Esophagus muscularis mucosa (tissue), 4 donors: ENCODE results near the gene GTSE1. TPM values are rescaled to one million over a fixed set of nuclear protein-coding genes. Genes with fewer than 3 reads are reported as not detected.

Experiments
- DNase-seq: peaks from one replicate; pipeline ENCODE4 v3.0.0-alpha.2; 2017; ENCODE audit errors: extremely low spot score
- H3K27ac ChIP-seq, 4 donors: fragments of 200-600 bp; sonication (generic); replicated peaks in 1 of 4; 1 replicate in 3 of 4; 2 replicates in 1 of 4; pipeline ENCODE4 v1.5.1; 2016 to 2019; ENCODE audit warnings: mild to moderate bottlenecking in 1 of 4
- H3K27me3 ChIP-seq, 4 donors: fragments of 200-600 bp; sonication (generic); one replicate each; pipeline versions ENCODE4 v1.5.1 to v1.6.0; 2016 to 2019
- H3K36me3 ChIP-seq, 4 donors: fragments of 200-600 bp; sonication (generic); one replicate each; pipeline ENCODE4 v1.5.1; 2016 to 2019
- H3K4me1 ChIP-seq, 4 donors: fragments of 200-600 bp; sonication (generic); one replicate each; pipeline ENCODE4 v1.5.1; 2016 to 2019
- H3K4me3 ChIP-seq, 4 donors: fragments of 200-600 bp; sonication (generic); 1 replicate in 2 of 4; 2 replicates in 2 of 4; pipeline ENCODE4 v1.5.1; 2016 to 2019; ENCODE audit warnings: mild to moderate bottlenecking in 4 of 4, moderate library complexity in 1 of 4
- H3K9me3 ChIP-seq, 4 donors: fragments of 200-600 bp; sonication (generic); 1 replicate in 3 of 4; 2 replicates in 1 of 4; pipeline ENCODE4 v1.5.1; 2016 to 2019
- CTCF ChIP-seq, 3 experiments: fragments of 200-600 bp in 2 of 3; fragments of 450-650 bp in 1 of 3; sonication (generic) in 2 of 3; IDR thresholded peaks; one replicate each; pipeline ENCODE4 v1.5.1; 2017 to 2019; ENCODE audit warnings: antibody characterized with exemption in 3 of 3, mild to moderate bottlenecking in 2 of 3, moderate library complexity in 1 of 3
- EP300 ChIP-seq: sonication (generic); formaldehyde crosslinking; IDR thresholded peaks from one replicate; pipeline ENCODE4 v1.6.1; 2017; ENCODE audit warnings: antibody characterized with exemption
- POLR2A ChIP-seq: fragments of 450-650 bp; IDR thresholded peaks from one replicate; pipeline ENCODE4 v1.6.1; 2017; ENCODE audit warnings: antibody characterized with exemption, moderate library complexity, mild to moderate bottlenecking, low read depth
- POLR2AphosphoS5 ChIP-seq, 2 donors: sonication (generic); formaldehyde crosslinking; IDR thresholded peaks; one replicate each; pipeline ENCODE4 v1.6.1; 2017; ENCODE audit warnings: antibody characterized with exemption in 2 of 2
- WGBS: methylation state at CpG from one replicate; pipeline ENCODE4 v1.1.5; 2018; 5-methylcytosine and 5-hydroxymethylcytosine counted together
- intact Hi-C: fragments of 100-400 bp; cut with DNase I; formaldehyde crosslinking; loops from one replicate; pipeline ENCODE4 v1.15.1; 2023
- total RNA-seq, 4 donors: library from RNA; depleted of rRNA; stranded (reverse); fragments of >200 nt; gene quantifications; one replicate each; pipeline versions ENCODE4 v1.1.0 to v1.2.1, GENCODE V29; 2016

Gene GTSE1
- total RNA-seq, 4 donors from 2014 or later = 1.0 TPM; not detected in 3

DNA sequence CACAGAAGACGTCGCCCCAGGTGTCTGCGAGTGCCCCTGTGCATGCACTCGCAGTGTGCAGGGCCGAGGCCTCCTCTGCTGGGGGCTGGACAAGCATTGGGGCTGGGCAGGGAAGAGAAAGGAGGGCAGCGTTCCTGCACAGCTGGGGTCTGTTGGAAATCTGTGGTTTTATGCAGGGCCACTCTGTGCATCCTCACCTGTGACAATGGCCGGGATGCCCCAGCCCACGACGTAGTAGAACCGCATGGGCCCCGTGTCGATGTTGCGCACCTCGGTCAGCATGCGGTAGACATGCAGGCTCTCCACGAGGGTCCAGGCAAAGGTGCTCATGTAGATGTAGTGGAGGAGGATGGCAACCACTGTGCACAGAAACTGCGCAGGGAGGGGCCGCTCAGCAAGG lies 76.0 kb downstream of the GTSE1 start:
- intact Hi-C loops = no loop called here
- 97% methylated on average over 15 of the region's 18 CpGs for WGBS
- no peak for TF ChIP-seq EP300
- no peak for TF ChIP-seq POLR2A
- TF ChIP-seq CTCF (IDR thresholded peaks at IDR 0.05) = no peak
- TF ChIP-seq POLR2AphosphoS5 (IDR thresholded peaks at IDR 0.05) = no peak

GRCh38 chr22:46373159-46373558 lies 76.5 kb downstream of the GTSE1 start:
- TF ChIP-seq POLR2AphosphoS5 (IDR thresholded peaks at IDR 0.05) (no peak), EP300 (no peak), CTCF (IDR thresholded peaks at IDR 0.05) (no peak), POLR2A (no peak)
- Histone ChIP-seq H3K36me3 (peaks cover 0 to 4% (median 0%) of the 10 kb centered on the region in 4 donors), H3K4me3 (no peak overlapping the region), H3K9me3 (peaks cover 0 to 12% (median 10%) of the 10 kb centered on the region in 4 donors), H3K4me1 (peaks cover 0 to 6% (median 0%) of the 10 kb centered on the region in 4 donors), H3K27me3 (peaks cover 0 to 5% (median 0%) of the 10 kb centered on the region in 4 donors), H3K27ac (no peak overlapping the region)
- WGBS = 61% methylated on average over 6 of the region's 8 CpGs
- DNase-seq = no peak
- intact Hi-C loops = no loop called here

More for the DNA sequence above, 76.0 kb downstream of the GTSE1 start:
- H3K27ac ChIP-seq = no peak overlapping the region
- H3K9me3 ChIP-seq = peaks cover 0 to 12% (median 10%) of the 10 kb centered on the region in 4 donors
- H3K27me3 ChIP-seq = peaks cover 0 to 5% (median 0%) of the 10 kb centered on the region in 4 donors
- no peak overlapping the region for H3K4me3 ChIP-seq
- H3K36me3 ChIP-seq = peaks cover 0 to 4% (median 0%) of the 10 kb centered on the region in 4 donors
- no peak for DNase-seq
- peaks cover 0 to 3% (median under 1%) of the 10 kb centered on the region in 4 donors for H3K4me1 ChIP-seq

- intact Hi-C loops = no loop called here
- Histone ChIP-seq H3K27me3 (peaks cover 0 to 5% (median 0%) of the 10 kb centered on the region in 4 donors), H3K36me3 (peaks cover 0 to 4% (median 0%) of the 10 kb centered on the region in 4 donors), H3K4me1 (peaks cover 0 to 6% (median 0%) of the 10 kb centered on the region in 4 donors), H3K9me3 (peaks cover 0 to 12% (median 10%) of the 10 kb centered on the region in 4 donors), H3K27ac (no peak overlapping the region), H3K4me3 (no peak overlapping the region)
- WGBS = 65% methylated on average over 19 of the region's 31 CpGs
- TF ChIP-seq POLR2AphosphoS5 (IDR thresholded peaks at IDR 0.05) = no peak
- no peak for TF ChIP-seq CTCF (IDR thresholded peaks at IDR 0.05)
- TF ChIP-seq EP300 = no peak
- TF ChIP-seq POLR2A = no peak
- DNase-seq = no peak
These were observed 77.4 kb downstream of the GTSE1 start for GRCh38 chr22:46373921-46374662.

DNA sequence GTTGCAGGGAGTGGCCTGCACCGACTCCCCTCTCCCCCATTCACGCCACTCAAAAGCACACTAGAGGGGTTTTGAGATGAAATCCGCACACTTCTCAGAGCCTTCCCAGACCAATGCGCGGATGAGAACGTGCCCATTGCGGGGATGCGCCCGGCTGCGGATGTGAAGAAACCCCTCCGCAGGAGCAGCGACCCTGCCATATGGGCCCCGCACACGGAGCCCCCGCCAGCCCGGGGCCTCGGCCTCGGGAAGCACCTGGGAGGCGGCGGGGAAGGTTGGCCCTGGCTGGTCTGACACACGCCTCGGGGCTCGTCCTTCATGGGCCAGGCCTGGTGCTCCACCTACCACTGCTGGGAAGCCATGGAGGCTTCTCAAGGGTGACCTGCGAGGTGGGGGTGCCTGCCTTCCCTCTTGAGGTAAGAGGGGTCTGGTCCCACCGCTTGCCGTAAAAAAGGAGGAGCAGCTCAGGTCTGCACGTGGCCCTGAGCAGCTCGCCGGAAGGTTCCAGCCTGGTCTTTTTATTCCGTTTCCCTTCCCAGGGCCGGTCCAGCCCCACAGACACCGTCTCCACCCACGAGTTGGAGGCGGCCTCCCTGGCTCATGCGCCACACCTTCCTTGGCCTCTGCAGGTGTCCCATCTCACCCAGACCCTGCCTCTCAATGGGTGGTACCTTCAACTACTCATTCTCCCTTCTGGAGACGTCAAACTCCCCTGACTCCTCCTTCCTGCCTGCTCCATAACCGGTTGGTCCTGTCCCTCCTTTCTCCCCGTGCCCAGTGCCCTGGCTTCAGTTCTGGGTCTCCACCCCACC lies 78.2 kb downstream of the GTSE1 start:
- H3K4me1 ChIP-seq = peaks cover 0 to 6% (median 0%) of the 10 kb centered on the region in 4 donors
- H3K9me3 ChIP-seq = peaks cover 0 to 12% (median 10%) of the 10 kb centered on the region in 4 donors
- H3K4me3 ChIP-seq = no peak overlapping the region
- H3K36me3 ChIP-seq = peaks cover 0 to 4% (median 0%) of the 10 kb centered on the region in 4 donors
- TF ChIP-seq EP300 (no peak), CTCF (IDR thresholded peaks at IDR 0.05) (no peak), POLR2A (no peak), POLR2AphosphoS5 (IDR thresholded peaks at IDR 0.05) (no peak)
- no peak for DNase-seq
- H3K27me3 ChIP-seq = peaks cover 0 to 5% (median 0%) of the 10 kb centered on the region in 4 donors
- 91% methylated on average over 28 of the region's 38 CpGs for WGBS
- intact Hi-C loops = no loop called here
- H3K27ac ChIP-seq = no peak overlapping the region
